ENCODE measurements around the gene HTATSF1.

Gene HTATSF1

GRCh38 chrX:136456133-136456532, 41.3 kb upstream of the HTATSF1 start:
- no peak for DNase-seq (ENCODE audit: low spot score)
- TF ChIP-seq CTCF (IDR thresholded peaks at IDR 0.05; ENCODE audit: extremely low read depth, missing control alignments), result no peak

- DNase-seq (ENCODE audit: low spot score), result no peak
- no peak for TF ChIP-seq CTCF (IDR thresholded peaks at IDR 0.05; ENCODE audit: extremely low read depth, missing control alignments)
These were observed 40.0 kb upstream of the HTATSF1 start for GRCh38 chrX:136457303-136457917.

- TF ChIP-seq CTCF (IDR thresholded peaks at IDR 0.05; ENCODE audit: extremely low read depth, missing control alignments), result no peak
- no peak for DNase-seq (ENCODE audit: low spot score)
These were observed 32.8 kb upstream of the HTATSF1 start for GRCh38 chrX:136464589-136464988.

GRCh38 chrX:136467303-136467702, 30.1 kb upstream of the HTATSF1 start:
- no peak for DNase-seq (ENCODE audit: low spot score)
- no peak for TF ChIP-seq CTCF (IDR thresholded peaks at IDR 0.05; ENCODE audit: extremely low read depth, missing control alignments)

GRCh38 chrX:136468391-136469103, 28.8 kb upstream of the HTATSF1 start:
- no peak for DNase-seq (ENCODE audit: low spot score)
- TF ChIP-seq CTCF (IDR thresholded peaks at IDR 0.05; ENCODE audit: extremely low read depth, missing control alignments), result no peak

GRCh38 chrX:136473663-136474062, 23.7 kb upstream of the HTATSF1 start:
- DNase-seq (ENCODE audit: low spot score), result no peak

More at GRCh38 chrX:136473663-136474062, 23.7 kb upstream of the HTATSF1 start:
- TF ChIP-seq CTCF (IDR thresholded peaks at IDR 0.05; ENCODE audit: extremely low read depth, missing control alignments), result no peak

Measured in GM20000 (cell line).